HepG2 (cell line): ENCODE measurements around the gene SNHG17. TPM values are rescaled to one million over a fixed set of nuclear protein-coding genes. Genes with fewer than 3 reads are reported as not detected.
A peak's percentile ranks its signal among the peaks of the same experiment; 100 is the strongest.

Source experiments
- ATAC-seq: fragments of 200-7000 bp; cut with Tn5 transposase; 3 replicates; pipeline ENCODE4 v1.9.1; 2020; ENCODE audit warnings: mild to moderate bottlenecking, moderate library complexity
- BruUV-seq: library from RNA; stranded (reverse); fragments of 400-500 nt; replicated peaks from 2 replicates; lab custom pipeline; 2021; lab: Mats Ljungman, UMichigan
- CTCF ChIA-PET: fragments of 300-600 bp; formaldehyde crosslinking; extraction: SDS; loops from one replicate; lab custom pipeline; 2021; ENCODE audit warnings: low total read pairs, inconsistent platforms, low intra/inter-chr PET ratio; lab: Yijun Ruan, JAX
- POLR2A ChIA-PET: fragments of 350-600 bp; sonication (Branson Sonifier 250); formaldehyde crosslinking; loops from one replicate; lab custom pipeline; 2020; ENCODE audit warnings: antibody characterized with exemption, inconsistent platforms; lab: Yijun Ruan, JAX
- DNase-seq: peaks from one replicate; pipeline ENCODE4 v3.0.0-alpha.2; 2015; ENCODE audit warnings: low spot score
- FAIRE-seq: peaks from 3 replicates; lab custom pipeline; 2011; peaks lifted over from hg19 to GRCh38; lab: Jason Lieb, UNC
- H2AFZ ChIP-seq: one replicate; pipeline ENCODE4 v1.6.1; 2011; ENCODE audit warnings: low read length, inconsistent platforms
- H3K27ac ChIP-seq: fragments of 300-600 bp; 3 replicates; pipeline ENCODE4 v1.8.0; 2011; ENCODE audit warnings: mixed run types, mild to moderate bottlenecking, mixed read lengths, low read length, inconsistent platforms; ENCODE audit not compliant: insufficient read depth; ENCODE audit errors: extremely low read length
- H3K27me3 ChIP-seq, 2 experiments: fragments of 200-600 bp in 1 of 2; 2 replicates in 1 of 2; 3 replicates in 1 of 2; pipeline versions ENCODE4 v1.6.0 to v1.8.0; 2011; ENCODE audit warnings: low read length in 2 of 2, mild to moderate bottlenecking in 2 of 2, moderate library complexity in 2 of 2, inconsistent platforms in 1 of 2; ENCODE audit not compliant: insufficient read depth in 2 of 2, control insufficient read depth in 1 of 2
- H3K36me3 ChIP-seq, 2 experiments: fragments of 200-600 bp in 1 of 2; replicated peaks in 1 of 2; 2 replicates in 1 of 2; 3 replicates in 1 of 2; pipeline versions ENCODE4 v1.5.1 to v1.8.0; 2011; ENCODE audit warnings: low read length in 2 of 2, inconsistent platforms in 1 of 2; ENCODE audit not compliant: insufficient read depth in 2 of 2, control insufficient read depth in 1 of 2
- H3K4me1 ChIP-seq: 2 replicates; pipeline ENCODE4 v1.5.1; 2012; ENCODE audit warnings: low read length, inconsistent platforms; ENCODE audit not compliant: insufficient read depth
- H3K4me2 ChIP-seq: 2 replicates; pipeline ENCODE4 v1.6.0; 2011; ENCODE audit warnings: low read depth, low read length, inconsistent platforms
- H3K4me3 ChIP-seq, 3 experiments: fragments of 200-600 bp in 1 of 3; sonication (generic), shearing (Covaris generic) in 1 of 3; replicated peaks in 1 of 3; 2 replicates each; pipeline ENCODE4 v1.5.1; 2011 to 2016; ENCODE audit warnings: low read length in 3 of 3, inconsistent platforms in 2 of 3, low read depth in 2 of 3, mild to moderate bottlenecking in 2 of 3, control low read depth in 1 of 3, mixed read lengths in 1 of 3; ENCODE audit not compliant: insufficient read depth in 1 of 3
- H3K79me2 ChIP-seq: one replicate; pipeline ENCODE4 v1.6.1; 2011; ENCODE audit warnings: low read length, inconsistent platforms; ENCODE audit not compliant: insufficient read depth
- H3K9ac ChIP-seq: 2 replicates; pipeline ENCODE4 v1.6.0; 2011; ENCODE audit warnings: mild to moderate bottlenecking, low read depth, low read length, inconsistent platforms; ENCODE audit not compliant: insufficient read depth
- H3K9me3 ChIP-seq: 2 replicates; pipeline ENCODE4 v1.5.1; 2012; ENCODE audit warnings: mild to moderate bottlenecking, low read length
- H4K20me1 ChIP-seq: 2 replicates; pipeline ENCODE4 v1.6.0; 2011; ENCODE audit warnings: inconsistent platforms, mild to moderate bottlenecking, low read length, moderate library complexity; ENCODE audit not compliant: insufficient read depth
- FUBP1 ChIP-seq: sonication (generic); formaldehyde crosslinking; IDR thresholded peaks from 2 replicates; pipeline ENCODE4 v1.5.1; 2020; ENCODE audit warnings: missing genetic modification reagents, mild to moderate bottlenecking, borderline replicate concordance
- GFI1 ChIP-seq: sonication (generic); formaldehyde crosslinking; IDR thresholded peaks from 2 replicates; pipeline ENCODE4 v1.5.0; 2020; ENCODE audit warnings: missing genetic modification reagents, mild to moderate bottlenecking, borderline replicate concordance
- JUND ChIP-seq: sonication (generic); formaldehyde crosslinking; IDR thresholded peaks from 2 replicates; pipeline ENCODE4 v1.8.0; 2022; ENCODE audit warnings: mild to moderate bottlenecking, missing genetic modification reagents
- MEIS2 ChIP-seq: sonication (generic); formaldehyde crosslinking; IDR thresholded peaks from 2 replicates; pipeline ENCODE4 v1.9.0; 2021; ENCODE audit warnings: mild to moderate bottlenecking, missing genetic modification reagents
- NFIC ChIP-seq: IDR thresholded peaks from 2 replicates; pipeline ENCODE4 v1.6.1; 2012; ENCODE audit warnings: mild to moderate bottlenecking, low read length, inconsistent platforms
- PCBP2 ChIP-seq: fragments of 200-400 bp; formaldehyde crosslinking; optimal IDR thresholded peaks from 2 replicates; pipeline ENCODE3; 2018; ENCODE audit warnings: low read length, low read depth; ENCODE audit not compliant: poor library complexity, severe bottlenecking
- PHF8 ChIP-seq: sonication (generic); formaldehyde crosslinking; IDR thresholded peaks from 2 replicates; pipeline ENCODE4 v1.5.0; 2020; ENCODE audit warnings: missing genetic modification reagents
- RERE ChIP-seq: IDR thresholded peaks from 2 replicates; pipeline ENCODE4 v1.6.1; 2016; ENCODE audit warnings: low read depth, missing genetic modification reagents, missing compliant biosample characterization
- RFX3 ChIP-seq: IDR thresholded peaks from 2 replicates; pipeline ENCODE4 v1.6.1; 2016; ENCODE audit warnings: missing biosample characterization, missing genetic modification reagents
- TAF1 ChIP-seq: sonication (generic); formaldehyde crosslinking; IDR thresholded peaks from 2 replicates; pipeline ENCODE4 v1.4.0; 2020; ENCODE audit warnings: missing genetic modification reagents
- ZBTB7A ChIP-seq: sonication (generic); formaldehyde crosslinking; IDR thresholded peaks from 2 replicates; pipeline ENCODE4 v1.8.0; 2022; ENCODE audit warnings: mild to moderate bottlenecking, missing genetic modification reagents
- ZNF12 ChIP-seq: sonication (generic); formaldehyde crosslinking; IDR thresholded peaks from 2 replicates; pipeline ENCODE4 v1.5.0; 2020; ENCODE audit warnings: missing genetic modification reagents
- ZNF138 ChIP-seq: sonication (generic); formaldehyde crosslinking; IDR thresholded peaks from 2 replicates; pipeline ENCODE4 v1.5.0; 2020; ENCODE audit warnings: mild to moderate bottlenecking, low read depth, missing genetic modification reagents
- ZNF512 ChIP-seq: sonication (generic); formaldehyde crosslinking; IDR thresholded peaks from 2 replicates; pipeline ENCODE4 v1.4.0; 2020; ENCODE audit warnings: mild to moderate bottlenecking, missing genetic modification reagents
- ZNF879 ChIP-seq: sonication (generic); formaldehyde crosslinking; IDR thresholded peaks from 2 replicates; pipeline ENCODE4 v1.8.1; 2023; ENCODE audit warnings: missing genetic modification reagents
- WGBS: methylation state at CpG from one replicate; pipeline ENCODE4 v1.1.6; 2017; ENCODE audit warnings: low lambda C conversion rate; 5-methylcytosine and 5-hydroxymethylcytosine counted together
- in situ Hi-C: cut with HindIII; loops from 2 replicates; pipeline ENCODE4 v1.10.0; 2017; ENCODE audit warnings: low pct_unique_long_range_greater_than_20kb; ENCODE audit not compliant: extremely low pct_ligation_motif_present
- intact Hi-C: fragments of 100-400 bp; cut with micrococcal nuclease; formaldehyde crosslinking; loops from one replicate; pipeline ENCODE4 v1.10.0; 2022; ENCODE audit not compliant: unreplicated experiment
- polyA plus RNA-seq, 8 experiments: library from polyadenylated mRNA; depleted of rRNA in 3 of 8; stranded (reverse) in 7 of 8; unstranded in 1 of 8; fragments of >200 nt; fragmentation: Illumina TruSeq in 4 of 8; extraction: Trizol in 4 of 8; gene quantifications; 2 replicates each; pipeline versions ENCODE4 v1.2.1 to v1.2.3, GENCODE V29; 2011 to 2016; ENCODE audit warnings: low read depth in 4 of 8, missing spikeins in 1 of 8, mixed read lengths in 1 of 8; ENCODE audit not compliant: insufficient read depth in 1 of 8
- total RNA-seq, 5 experiments: library from RNA; depleted of rRNA; stranded (reverse); fragments of >200 nt; fragmentation: Illumina TruSeq; extraction: Trizol; gene quantifications; 2 replicates each; pipeline ENCODE4 v1.2.3, GENCODE V29; 2016; ENCODE audit warnings: low read depth in 1 of 5

SNHG17 gene
- total and polyA plus RNA-seq, 2 of the 13 experiments (the other 11 are each of a cell fraction or from before 2014, with no cell fraction given), result 26.2 to 41.2 TPM

- WGBS, result 0% methylated on average over 1 of the region's 1 CpG
- ChIA-PET POLR2A (interaction anchor here (1.5 to 4.7 kb wide), 3 partner anchors 13 to 38 kb away, joined by 5 to 92 read pairs (median 87); partner anchors contain the start of gene SNHG17), CTCF (no interaction called here)
- no peaks in the 10 kb centered on the region for H3K9me3 ChIP-seq
- ATAC-seq (no peak), DNase-seq (no peak), FAIRE-seq (no peak)
- no peaks in the 10 kb centered on the region; a peak in 1 of 5 replicates for H3K27me3 ChIP-seq
- peaks cover 38% of the 10 kb centered on the region for H3K4me1 ChIP-seq
- H4K20me1 ChIP-seq, result peaks cover 7% of the 10 kb centered on the region; the same call in 1 of the 2 replicates
- peak overlapping the region; percentile 74 for H2AFZ ChIP-seq
- H3K9ac ChIP-seq, result peak overlapping the region; percentile 62
- intact Hi-C loops (no loop called here), in situ Hi-C loops (loop anchor here (5.0 kb wide), 1 partner anchor 34 kb away; the partner anchor contains the start of gene SNHG17)
- peaks cover 31% of the 10 kb centered on the region for H3K79me2 ChIP-seq
- H3K36me3 ChIP-seq, result no peaks in the 10 kb centered on the region; a peak in 1 of 5 replicates
- no peak overlapping the region for H3K27ac ChIP-seq
- no TSS peak for BruUV-seq
- peak overlapping the region in 1 of 3 experiments; percentile 90; a peak in 1 of 6 replicates for H3K4me3 ChIP-seq
- H3K4me2 ChIP-seq, result peak overlapping the region; percentile 90
- TF ChIP-seq ZNF879 (CRISPR knock-in tag) (no peak), ZBTB7A (CRISPR knock-in tag) (0 out of 2 replicates have a peak, but pooled peaks have one; percentile 26), FUBP1 (no peak), PHF8 (no peak), RERE (CRISPR knock-in tag) (0 out of 2 replicates have a peak, but pooled peaks have one; percentile 24), ZNF512 (CRISPR knock-in tag) (no peak), ZNF12 (CRISPR knock-in tag) (peak; percentile 69; the same call in 1 of the 2 replicates), ZNF138 (CRISPR knock-in tag) (no peak), PCBP2 (no peak), RFX3 (CRISPR knock-in tag) (peak; percentile 37; the same call in 1 of the 2 replicates), GFI1 (CRISPR knock-in tag) (no peak), JUND (CRISPR knock-in tag) (no peak), TAF1 (CRISPR knock-in tag) (peak; percentile 32; the same call in 1 of the 2 replicates), MEIS2 (CRISPR knock-in tag) (no peak), NFIC (no peak)
Measured at GRCh38 chr20:38471245-38471644, 36.1 kb upstream of the SNHG17 start.
